HCT116 (cell line): ENCODE results near the gene TBC1D16. TPM values are rescaled to one million over a fixed set of nuclear protein-coding genes. Genes with fewer than 3 reads are reported as not detected.

ENCODE experiments used
- ATAC-seq: fragments of 200-7000 bp; cut with Tn5 transposase; 2 replicates; pipeline ENCODE4 v1.9.1; 2020; ENCODE audit warnings: mild to moderate bottlenecking, moderate library complexity
- BruUV-seq: library from RNA; stranded (reverse); fragments of 400-500 nt; replicated peaks from 2 replicates; lab custom pipeline; 2021; lab: Mats Ljungman, UMichigan
- CTCF ChIA-PET: fragments of 300-600 bp; sonication (Branson Sonifier 250); formaldehyde crosslinking; loops from one replicate; lab custom pipeline; 2021; ENCODE audit warnings: antibody characterized with exemption; lab: Charles Lee
- POLR2A ChIA-PET: fragments of 300-600, 350-600 bp; sonication (Branson Sonifier 250); formaldehyde crosslinking; loops from one replicate; lab custom pipeline; 2021; ENCODE audit warnings: antibody characterized with exemption; lab: Charles Lee
- RAD21 ChIA-PET, 2 experiments: fragments of 300-600 bp; sonication (Branson Sonifier 250); formaldehyde crosslinking; loops; one replicate each; lab custom pipeline; 2023; ENCODE audit warnings: low total read pairs in 2 of 2; ENCODE audit not compliant: uncharacterized antibody in 2 of 2, unreplicated experiment in 2 of 2, low non-redundant PET in 1 of 2; lab: Charles Lee
- DNase-seq: peaks from one replicate; pipeline ENCODE4 v3.0.0-alpha.2; 2010; ENCODE audit warnings: low read depth, low spot score
- H2AFZ ChIP-seq: fragments of 200-600 bp; shearing (Covaris generic), sonication (generic); 2 replicates; pipeline ENCODE4 v1.6.1; 2017; ENCODE audit warnings: low read depth, mixed run types, mixed read lengths, antibody characterized with exemption, low read length; ENCODE audit not compliant: poor library complexity, severe bottlenecking
- H3K27ac ChIP-seq: 2 replicates; pipeline ENCODE4 v1.5.1; 2012; ENCODE audit warnings: low read depth, low read length
- H3K27me3 ChIP-seq: fragments of 200-600 bp; sonication (generic); 2 replicates; pipeline ENCODE4 v1.6.1; 2016; ENCODE audit warnings: mixed run types, low read length, mixed read lengths; ENCODE audit not compliant: insufficient read depth
- H3K36me3 ChIP-seq, 2 experiments: fragments of 200-500 bp in 1 of 2; fragments of 200-600 bp in 1 of 2; sonication (Bioruptor generic) in 1 of 2; sonication (generic) in 1 of 2; 2 replicates each; pipeline versions ENCODE4 v1.5.1 to v1.6.1; 2014 to 2016; ENCODE audit warnings: low read length in 2 of 2, inconsistent platforms in 1 of 2, mixed read lengths in 1 of 2, mixed run types in 1 of 2; ENCODE audit not compliant: insufficient read depth in 2 of 2, control insufficient read depth in 1 of 2
- H3K4me1 ChIP-seq, 2 experiments: fragments of 200-600 bp in 1 of 2; sonication (generic) in 1 of 2; 2 replicates each; pipeline versions ENCODE4 v1.5.1 to v1.6.1; 2012 to 2017; ENCODE audit warnings: low read length in 2 of 2, inconsistent platforms in 1 of 2, mild to moderate bottlenecking in 1 of 2, mixed read lengths in 1 of 2, mixed run types in 1 of 2, moderate library complexity in 1 of 2; ENCODE audit not compliant: insufficient read depth in 2 of 2, control insufficient read depth in 1 of 2
- H3K4me2 ChIP-seq: fragments of 200-600 bp; sonication (generic); 2 replicates; pipeline ENCODE4 v1.6.1; 2017; ENCODE audit warnings: mixed run types, low read length, mixed read lengths
- H3K4me3 ChIP-seq, 2 experiments: fragments of 200-600 bp in 1 of 2; sonication (generic) in 1 of 2; replicated peaks in 1 of 2; 2 replicates each; pipeline ENCODE4 v1.5.1; 2011 to 2016; ENCODE audit warnings: low read length in 2 of 2, control low read depth in 1 of 2, low read depth in 1 of 2, mild to moderate bottlenecking in 1 of 2, mixed read lengths in 1 of 2, mixed run types in 1 of 2
- H3K79me2 ChIP-seq: fragments of 200-600 bp; sonication (generic); 2 replicates; pipeline ENCODE4 v1.6.1; 2017; ENCODE audit warnings: mild to moderate bottlenecking, mixed run types, low read length, moderate library complexity, mixed read lengths; ENCODE audit not compliant: insufficient read depth
- H3K9ac ChIP-seq: fragments of 200-600 bp; sonication (generic); 2 replicates; pipeline ENCODE4 v1.6.1; 2016; ENCODE audit warnings: low read length, mixed read lengths
- H3K9me2 ChIP-seq: fragments of 200-600 bp; sonication (generic), shearing (Covaris generic); 2 replicates; pipeline ENCODE4 v1.6.1; 2017; ENCODE audit warnings: mixed run types, mild to moderate bottlenecking, moderate library complexity; ENCODE audit not compliant: insufficient read depth
- H3K9me3 ChIP-seq, 2 experiments: fragments of 200-500 bp in 1 of 2; fragments of 200-600 bp in 1 of 2; sonication (Bioruptor generic) in 1 of 2; sonication (generic) in 1 of 2; 2 replicates each; pipeline ENCODE4 v1.6.1; 2014 to 2017; ENCODE audit warnings: low read length in 2 of 2, mixed read lengths in 2 of 2, inconsistent platforms in 1 of 2, low read depth in 1 of 2, mild to moderate bottlenecking in 1 of 2, mixed run types in 1 of 2, moderate library complexity in 1 of 2; ENCODE audit not compliant: control insufficient read depth in 1 of 2, insufficient read depth in 1 of 2
- H4K20me1 ChIP-seq: fragments of 200-600 bp; sonication (generic), shearing (Covaris generic); 2 replicates; pipeline ENCODE4 v1.6.1; 2017; ENCODE audit warnings: mixed run types, mild to moderate bottlenecking, moderate library complexity; ENCODE audit not compliant: insufficient read depth
- ATF3 ChIP-seq: IDR thresholded peaks from 2 replicates; pipeline ENCODE4 v1.6.1; 2012
- CBX3 ChIP-seq: IDR thresholded peaks from 2 replicates; pipeline ENCODE4 v1.6.1; 2012; ENCODE audit warnings: low read depth
- CEBPB ChIP-seq: IDR thresholded peaks from 2 replicates; pipeline ENCODE4 v1.6.1; 2012; ENCODE audit warnings: low read depth
- EGR1 ChIP-seq: IDR thresholded peaks from 2 replicates; pipeline ENCODE4 v1.6.1; 2012; ENCODE audit warnings: low read depth
- EZH2 ChIP-seq: fragments of 200-600 bp; sonication (generic); IDR thresholded peaks from 2 replicates; pipeline ENCODE4 v1.6.1; 2017; ENCODE audit warnings: antibody characterized with exemption, mixed run types
- EZH2phosphoT487 ChIP-seq: fragments of 200-600 bp; IDR thresholded peaks from 2 replicates; pipeline ENCODE4 v1.6.1; 2018; ENCODE audit warnings: antibody characterized with exemption, borderline replicate concordance
- FOSL1 ChIP-seq: IDR thresholded peaks from 2 replicates; pipeline ENCODE4 v1.6.1; 2012; ENCODE audit warnings: low read depth
- MAX ChIP-seq: IDR thresholded peaks from 2 replicates; pipeline ENCODE4 v1.6.1; 2012
- POLR2AphosphoS5 ChIP-seq: IDR thresholded peaks from 2 replicates; pipeline ENCODE4 v1.6.1; 2011; ENCODE audit warnings: mild to moderate bottlenecking, low read depth, low read length, moderate library complexity
- RAD21 ChIP-seq: IDR thresholded peaks from 2 replicates; pipeline ENCODE4 v1.6.1; 2012; ENCODE audit warnings: low read depth, mild to moderate bottlenecking
- SIN3A ChIP-seq: IDR thresholded peaks from 2 replicates; pipeline ENCODE4 v1.6.1; 2012; ENCODE audit warnings: low read depth
- SP1 ChIP-seq: IDR thresholded peaks from 2 replicates; pipeline ENCODE4 v1.6.1; 2012; ENCODE audit warnings: low read depth
- SRF ChIP-seq: IDR thresholded peaks from 2 replicates; pipeline ENCODE4 v1.6.1; 2012; ENCODE audit warnings: low read depth
- TCF7L2 ChIP-seq: IDR thresholded peaks from 2 replicates; pipeline ENCODE4 v1.7.0; 2011; ENCODE audit warnings: borderline replicate concordance, inconsistent platforms; ENCODE audit not compliant: insufficient read depth, insufficient read length; ENCODE audit errors: extremely low read depth
- ZBTB33 ChIP-seq: IDR thresholded peaks from 2 replicates; pipeline ENCODE4 v1.6.1; 2011; ENCODE audit warnings: mild to moderate bottlenecking, low read length, moderate library complexity; ENCODE audit not compliant: insufficient replicate concordance; ENCODE audit errors: extremely low read depth
- ZNF274 ChIP-seq: fragments of 200-500 bp; sonication (Bioruptor generic); IDR thresholded peaks from 2 replicates; pipeline ENCODE4 v1.6.1; 2014; ENCODE audit warnings: mild to moderate bottlenecking, low read depth, low read length, inconsistent platforms
- intact Hi-C: fragments of 100-400 bp; cut with micrococcal nuclease; formaldehyde crosslinking; loops from 2 replicates; pipeline ENCODE4 v1.10.0; 2022
- total RNA-seq: library from RNA; stranded (reverse); gene quantifications from one replicate; pipeline ENCODE4 v1.2.1, GENCODE V29; 2021; ENCODE audit not compliant: unreplicated experiment
- TF ChIP-seq, protein P1 (sequence below), 3 experiments: fragments of 200-600 bp in 1 of 3; sonication (generic) in 1 of 3; IDR thresholded peaks in 2 of 3; conservative IDR thresholded peaks in 1 of 3; 2 replicates each; pipeline ENCODE4 v1.5.1; 2012 to 2017; ENCODE audit warnings: low read depth in 2 of 3, low read length in 2 of 3, antibody characterized with exemption in 1 of 3, borderline replicate concordance in 1 of 3, control low read depth in 1 of 3, mild to moderate bottlenecking in 1 of 3, mixed read lengths in 1 of 3, mixed run types in 1 of 3, moderate library complexity in 1 of 3; ENCODE audit not compliant: insufficient read depth in 1 of 3
- TF ChIP-seq, protein P2 (sequence below): IDR thresholded peaks from 2 replicates; pipeline ENCODE4 v1.6.1; 2012; ENCODE audit warnings: low read depth

The TBC1D16 gene
- total RNA-seq, 1 experiment from 2014 or later: 31.1 TPM

GRCh38 chr17:79942591-79943346 lies 92.9 kb downstream of the TBC1D16 start:
- ChIA-PET POLR2A (no interaction called here), CTCF (no interaction called here), RAD21 (no interaction called here)
- H3K36me3 ChIP-seq: peaks cover 0 to 3% of the 10 kb centered on the region in 2 experiments; a peak in 1 of 4 replicates
- intact Hi-C loops: no loop called here
- H3K27me3 ChIP-seq: no peaks in the 10 kb centered on the region
- no peaks in the 10 kb centered on the region for H4K20me1 ChIP-seq
- no peaks in the 10 kb centered on the region for H3K9me3 ChIP-seq
- no peaks in the 10 kb centered on the region for H3K79me2 ChIP-seq
- H3K27ac ChIP-seq: no peak overlapping the region
- no peak for TF ChIP-seq FOSL1
- no peak for TF ChIP-seq ZNF274
- TF ChIP-seq TCF7L2: no peak
- TF ChIP-seq SRF: no peak
- TF ChIP-seq, protein P1, sequence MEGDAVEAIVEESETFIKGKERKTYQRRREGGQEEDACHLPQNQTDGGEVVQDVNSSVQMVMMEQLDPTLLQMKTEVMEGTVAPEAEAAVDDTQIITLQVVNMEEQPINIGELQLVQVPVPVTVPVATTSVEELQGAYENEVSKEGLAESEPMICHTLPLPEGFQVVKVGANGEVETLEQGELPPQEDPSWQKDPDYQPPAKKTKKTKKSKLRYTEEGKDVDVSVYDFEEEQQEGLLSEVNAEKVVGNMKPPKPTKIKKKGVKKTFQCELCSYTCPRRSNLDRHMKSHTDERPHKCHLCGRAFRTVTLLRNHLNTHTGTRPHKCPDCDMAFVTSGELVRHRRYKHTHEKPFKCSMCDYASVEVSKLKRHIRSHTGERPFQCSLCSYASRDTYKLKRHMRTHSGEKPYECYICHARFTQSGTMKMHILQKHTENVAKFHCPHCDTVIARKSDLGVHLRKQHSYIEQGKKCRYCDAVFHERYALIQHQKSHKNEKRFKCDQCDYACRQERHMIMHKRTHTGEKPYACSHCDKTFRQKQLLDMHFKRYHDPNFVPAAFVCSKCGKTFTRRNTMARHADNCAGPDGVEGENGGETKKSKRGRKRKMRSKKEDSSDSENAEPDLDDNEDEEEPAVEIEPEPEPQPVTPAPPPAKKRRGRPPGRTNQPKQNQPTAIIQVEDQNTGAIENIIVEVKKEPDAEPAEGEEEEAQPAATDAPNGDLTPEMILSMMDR (IDR thresholded peaks at IDR 0.05 in 2 of 3, conservative IDR thresholded peaks at IDR 0.05 in 1 of 3; ENCODE audit: borderline replicate concordance in 1 of 3, insufficient read depth in 1 of 3, low read depth in 2 of 3, low read length in 2 of 3): no peak
- TF ChIP-seq, protein P2, sequence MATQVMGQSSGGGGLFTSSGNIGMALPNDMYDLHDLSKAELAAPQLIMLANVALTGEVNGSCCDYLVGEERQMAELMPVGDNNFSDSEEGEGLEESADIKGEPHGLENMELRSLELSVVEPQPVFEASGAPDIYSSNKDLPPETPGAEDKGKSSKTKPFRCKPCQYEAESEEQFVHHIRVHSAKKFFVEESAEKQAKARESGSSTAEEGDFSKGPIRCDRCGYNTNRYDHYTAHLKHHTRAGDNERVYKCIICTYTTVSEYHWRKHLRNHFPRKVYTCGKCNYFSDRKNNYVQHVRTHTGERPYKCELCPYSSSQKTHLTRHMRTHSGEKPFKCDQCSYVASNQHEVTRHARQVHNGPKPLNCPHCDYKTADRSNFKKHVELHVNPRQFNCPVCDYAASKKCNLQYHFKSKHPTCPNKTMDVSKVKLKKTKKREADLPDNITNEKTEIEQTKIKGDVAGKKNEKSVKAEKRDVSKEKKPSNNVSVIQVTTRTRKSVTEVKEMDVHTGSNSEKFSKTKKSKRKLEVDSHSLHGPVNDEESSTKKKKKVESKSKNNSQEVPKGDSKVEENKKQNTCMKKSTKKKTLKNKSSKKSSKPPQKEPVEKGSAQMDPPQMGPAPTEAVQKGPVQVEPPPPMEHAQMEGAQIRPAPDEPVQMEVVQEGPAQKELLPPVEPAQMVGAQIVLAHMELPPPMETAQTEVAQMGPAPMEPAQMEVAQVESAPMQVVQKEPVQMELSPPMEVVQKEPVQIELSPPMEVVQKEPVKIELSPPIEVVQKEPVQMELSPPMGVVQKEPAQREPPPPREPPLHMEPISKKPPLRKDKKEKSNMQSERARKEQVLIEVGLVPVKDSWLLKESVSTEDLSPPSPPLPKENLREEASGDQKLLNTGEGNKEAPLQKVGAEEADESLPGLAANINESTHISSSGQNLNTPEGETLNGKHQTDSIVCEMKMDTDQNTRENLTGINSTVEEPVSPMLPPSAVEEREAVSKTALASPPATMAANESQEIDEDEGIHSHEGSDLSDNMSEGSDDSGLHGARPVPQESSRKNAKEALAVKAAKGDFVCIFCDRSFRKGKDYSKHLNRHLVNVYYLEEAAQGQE: no peak
- no peak for TF ChIP-seq ZBTB33
- TF ChIP-seq EZH2: no peak
- TF ChIP-seq SIN3A: no peak
- TF ChIP-seq SP1: no peak
- no peak for TF ChIP-seq EGR1
- no peak for TF ChIP-seq CEBPB
- TF ChIP-seq EZH2phosphoT487: no peak
- no peak for TF ChIP-seq CBX3
- TF ChIP-seq POLR2AphosphoS5: no peak
- TF ChIP-seq ATF3: no peak
- no peak for TF ChIP-seq RAD21
- no peak for TF ChIP-seq MAX
- H3K4me2 ChIP-seq: peak overlapping the region; percentile 21; the same call in 1 of the 2 replicates
- ATAC-seq (no peak), DNase-seq (no peak)
- peaks cover 0 to 5% of the 10 kb centered on the region in 2 experiments; a peak in 1 of 4 replicates for H3K4me1 ChIP-seq
- H3K9ac ChIP-seq: no peak overlapping the region
- BruUV-seq: no TSS peak
- no peak overlapping the region for H2AFZ ChIP-seq
- H3K9me2 ChIP-seq: no peaks in the 10 kb centered on the region
- no peak overlapping the region for H3K4me3 ChIP-seq
